HG03060 (cell line): ENCODE data around the gene C9orf78.

Experiments
- ATAC-seq: cut with Tn5 transposase; IDR thresholded peaks from one replicate; pipeline ENCODE4 v1.9.1; 2021; ENCODE audit warnings: low read depth, moderate number of reproducible peaks; ENCODE audit not compliant: unreplicated experiment

Gene C9orf78

GRCh38 chr9:129779560-129780190 is 55.4 kb downstream of the C9orf78 start:
- no peak for ATAC-seq

GRCh38 chr9:129778469-129778868 is 56.6 kb downstream of the C9orf78 start:
- no peak for ATAC-seq

GRCh38 chr9:129777769-129778130 is 57.3 kb downstream of the C9orf78 start:
- ATAC-seq, result no peak
